A673 (cell line): ENCODE data around the gene MSI2.

Experiments
- CTCF ChIP-seq: fragments of 300-800, 200-600 bp; sonication (generic); conservative IDR thresholded peaks from 2 replicates; pipeline ENCODE4 v1.5.1; 2017; ENCODE audit warnings: low read depth, mild to moderate bottlenecking, antibody characterized with exemption, low read length, moderate library complexity, mixed read lengths
- EZH2 ChIP-seq: fragments of 200-600 bp; sonication (generic); IDR thresholded peaks from 2 replicates; pipeline ENCODE4 v1.6.1; 2017; ENCODE audit warnings: borderline replicate concordance, low read depth, mild to moderate bottlenecking, mixed read lengths, antibody characterized with exemption, low read length; ENCODE audit not compliant: poor library complexity, severe bottlenecking

GRCh38 chr17:57530026-57530425, 273.7 kb downstream of the MSI2 start:
- TF ChIP-seq EZH2 (no peak), CTCF (no peak)
